Right lobe of liver (tissue), 4 donors: Measurements from ENCODE around the gene CDKAL1.

ENCODE experiments used
- POLR2A ChIP-seq: fragments of 450-650 bp; IDR thresholded peaks from one replicate; pipeline ENCODE4 v1.6.1; 2017; ENCODE audit warnings: antibody characterized with exemption, mild to moderate bottlenecking
- TF ChIP-seq, protein P1 (sequence below), 4 donors: fragments of 200-600 bp in 3 of 4; fragments of 450-650 bp in 1 of 4; IDR thresholded peaks; one replicate each; pipeline versions ENCODE4 v1.5.1 to v1.8.0; 2016 to 2022; ENCODE audit warnings: antibody characterized with exemption in 4 of 4, mild to moderate bottlenecking in 2 of 4
- donor health status: DM: no; HTN: no; CAD: no.
- donor health status: DM: no; HTN: no; CAD: no.
- donor health status: DM: no; HTN: yes; CAD: no.

- TF ChIP-seq, protein P1, sequence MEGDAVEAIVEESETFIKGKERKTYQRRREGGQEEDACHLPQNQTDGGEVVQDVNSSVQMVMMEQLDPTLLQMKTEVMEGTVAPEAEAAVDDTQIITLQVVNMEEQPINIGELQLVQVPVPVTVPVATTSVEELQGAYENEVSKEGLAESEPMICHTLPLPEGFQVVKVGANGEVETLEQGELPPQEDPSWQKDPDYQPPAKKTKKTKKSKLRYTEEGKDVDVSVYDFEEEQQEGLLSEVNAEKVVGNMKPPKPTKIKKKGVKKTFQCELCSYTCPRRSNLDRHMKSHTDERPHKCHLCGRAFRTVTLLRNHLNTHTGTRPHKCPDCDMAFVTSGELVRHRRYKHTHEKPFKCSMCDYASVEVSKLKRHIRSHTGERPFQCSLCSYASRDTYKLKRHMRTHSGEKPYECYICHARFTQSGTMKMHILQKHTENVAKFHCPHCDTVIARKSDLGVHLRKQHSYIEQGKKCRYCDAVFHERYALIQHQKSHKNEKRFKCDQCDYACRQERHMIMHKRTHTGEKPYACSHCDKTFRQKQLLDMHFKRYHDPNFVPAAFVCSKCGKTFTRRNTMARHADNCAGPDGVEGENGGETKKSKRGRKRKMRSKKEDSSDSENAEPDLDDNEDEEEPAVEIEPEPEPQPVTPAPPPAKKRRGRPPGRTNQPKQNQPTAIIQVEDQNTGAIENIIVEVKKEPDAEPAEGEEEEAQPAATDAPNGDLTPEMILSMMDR (IDR thresholded peaks at IDR 0.05), result no peak
- TF ChIP-seq POLR2A, result no peak
Measured at GRCh38 chr6:20892365-20892764, 358.1 kb downstream of the CDKAL1 start.
